Trophoblast cell (in vitro differentiated cells and primary cell): Measurements from ENCODE around the gene FAM24A.

ENCODE experiments used
- DNase-seq, 2 donors: peaks; one replicate each; pipeline ENCODE4 v3.0.0-alpha.2; 2016
- H2AFZ ChIP-seq: 2 replicates; pipeline ENCODE4 v1.6.1; 2013; ENCODE audit warnings: low read length, moderate library complexity, mild to moderate bottlenecking; ENCODE audit not compliant: insufficient read depth, poor library complexity
- H2AK5ac ChIP-seq: 2 replicates; pipeline ENCODE4 v1.6.1; 2013; ENCODE audit warnings: mild to moderate bottlenecking, low read length
- H2BK120ac ChIP-seq: 2 replicates; pipeline ENCODE4 v1.6.1; 2013; ENCODE audit warnings: low read length, mild to moderate bottlenecking, moderate library complexity; ENCODE audit not compliant: insufficient read depth, poor library complexity
- H2BK12ac ChIP-seq: 2 replicates; pipeline ENCODE4 v1.6.1; 2013; ENCODE audit warnings: mild to moderate bottlenecking, low read length, moderate library complexity
- H2BK5ac ChIP-seq: 2 replicates; pipeline ENCODE4 v1.6.1; 2013; ENCODE audit warnings: low read length, low read depth, moderate library complexity, mild to moderate bottlenecking; ENCODE audit not compliant: poor library complexity
- H3K14ac ChIP-seq: 2 replicates; pipeline ENCODE4 v1.6.1; 2013; ENCODE audit warnings: mild to moderate bottlenecking, low read length
- H3K18ac ChIP-seq: 2 replicates; pipeline ENCODE4 v1.6.1; 2013; ENCODE audit warnings: mild to moderate bottlenecking, low read length
- H3K23ac ChIP-seq: 2 replicates; pipeline ENCODE4 v1.6.1; 2013; ENCODE audit warnings: low read length
- H3K27ac ChIP-seq: 2 replicates; pipeline ENCODE4 v1.5.1; 2013; ENCODE audit warnings: low read depth, mild to moderate bottlenecking, inconsistent platforms, low read length, moderate library complexity
- H3K27me3 ChIP-seq: 2 replicates; pipeline ENCODE4 v1.6.1; 2013; ENCODE audit warnings: inconsistent platforms, mild to moderate bottlenecking, low read length, moderate library complexity; ENCODE audit not compliant: insufficient read depth
- H3K36me3 ChIP-seq, 2 experiments: 1 replicate in 1 of 2; 2 replicates in 1 of 2; pipeline ENCODE4 v1.6.1; 2013; ENCODE audit warnings: low read length in 2 of 2, mild to moderate bottlenecking in 2 of 2, moderate library complexity in 1 of 2; ENCODE audit not compliant: insufficient read depth in 2 of 2, control insufficient read depth in 1 of 2
- H3K4ac ChIP-seq: 2 replicates; pipeline ENCODE4 v1.6.1; 2013; ENCODE audit warnings: low read depth, mild to moderate bottlenecking, low read length, moderate library complexity
- H3K4me1 ChIP-seq, 2 experiments: 1 replicate in 1 of 2; 2 replicates in 1 of 2; pipeline ENCODE4 v1.6.1; 2013; ENCODE audit warnings: low read length in 2 of 2, mild to moderate bottlenecking in 2 of 2, moderate library complexity in 1 of 2; ENCODE audit not compliant: insufficient read depth in 2 of 2, control insufficient read depth in 1 of 2
- H3K4me2 ChIP-seq: 2 replicates; pipeline ENCODE4 v1.6.1; 2013; ENCODE audit warnings: inconsistent platforms, mild to moderate bottlenecking, low read length, moderate library complexity
- H3K4me3 ChIP-seq: 2 replicates; pipeline ENCODE4 v1.5.1; 2013; ENCODE audit warnings: mild to moderate bottlenecking, low read depth, low read length, inconsistent platforms
- H3K79me1 ChIP-seq: one replicate; pipeline ENCODE4 v1.6.1; 2013; ENCODE audit warnings: low read length
- H3K79me2 ChIP-seq: 2 replicates; pipeline ENCODE4 v1.6.1; 2013; ENCODE audit warnings: low read length, mild to moderate bottlenecking; ENCODE audit not compliant: control insufficient read depth, insufficient read depth, poor library complexity
- H3K9ac ChIP-seq: 2 replicates; pipeline ENCODE4 v1.6.1; 2013; ENCODE audit warnings: mild to moderate bottlenecking, low read length
- H3K9me3 ChIP-seq: 2 replicates; pipeline ENCODE4 v1.6.1; 2013; ENCODE audit warnings: low read depth, mild to moderate bottlenecking, control low read depth, inconsistent platforms, low read length; ENCODE audit not compliant: insufficient read depth
- H4K12ac ChIP-seq: 2 replicates; pipeline ENCODE4 v1.6.1; 2013; ENCODE audit warnings: low read depth, mild to moderate bottlenecking, low read length, moderate library complexity
- H4K8ac ChIP-seq: 2 replicates; pipeline ENCODE4 v1.6.1; 2013; ENCODE audit warnings: low read depth, mild to moderate bottlenecking, low read length, moderate library complexity
- H4K91ac ChIP-seq: one replicate; pipeline ENCODE4 v1.6.1; 2013; ENCODE audit warnings: low read depth, mild to moderate bottlenecking, low read length, moderate library complexity
- WGBS: extraction: QIAGEN DNeasy Blood & Tissue Kit; methylation state at CpG from one replicate; pipeline ENCODE4 v1.1.7; 2013; ENCODE audit warnings: missing lambda C conversion rate; ENCODE audit not compliant: insufficient read length, insufficient coverage; ENCODE audit errors: extremely low coverage; 5-methylcytosine and 5-hydroxymethylcytosine counted together

The FAM24A gene

GRCh38 chr10:122931088-122931906 is 20.9 kb downstream of the FAM24A start:
- Histone ChIP-seq H3K79me1 (no peaks in the 10 kb centered on the region), H2BK12ac (no peak overlapping the region), H4K8ac (no peak overlapping the region), H4K12ac (no peak overlapping the region), H3K27ac (no peak overlapping the region), H3K9me3 (no peaks in the 10 kb centered on the region), H3K4ac (no peak overlapping the region), H3K23ac (no peak overlapping the region), H3K9ac (no peak overlapping the region), H4K91ac (no peak overlapping the region), H2BK5ac (no peak overlapping the region), H2BK120ac (no peak overlapping the region), H2AK5ac (no peak overlapping the region), H3K18ac (no peak overlapping the region), H3K4me2 (no peak overlapping the region), H3K27me3 (no peaks in the 10 kb centered on the region), H3K79me2 (no peaks in the 10 kb centered on the region), H3K4me3 (no peak overlapping the region), H3K4me1 (no peaks in the 10 kb centered on the region), H2AFZ (no peak overlapping the region), H3K14ac (no peak overlapping the region), H3K36me3 (no peaks in the 10 kb centered on the region)
- no CpG with 5 or more reads among the region's 6 CpGs for WGBS
- no peak for DNase-seq

GRCh38 chr10:122939133-122939855 is 28.9 kb downstream of the FAM24A start:
- Histone ChIP-seq H3K4me3 (no peak overlapping the region), H2AK5ac (no peak overlapping the region), H3K9ac (no peak overlapping the region), H3K9me3 (no peaks in the 10 kb centered on the region), H3K23ac (no peak overlapping the region), H2BK12ac (no peak overlapping the region), H4K8ac (no peak overlapping the region), H2AFZ (no peak overlapping the region), H3K79me1 (no peaks in the 10 kb centered on the region), H3K4me2 (no peak overlapping the region), H3K4me1 (no peaks in the 10 kb centered on the region), H2BK5ac (no peak overlapping the region), H3K36me3 (peaks cover 0 to 1% of the 10 kb centered on the region in 2 experiments), H2BK120ac (no peak overlapping the region), H4K12ac (no peak overlapping the region), H3K4ac (no peak overlapping the region), H3K79me2 (no peaks in the 10 kb centered on the region), H4K91ac (no peak overlapping the region), H3K27ac (no peak overlapping the region), H3K14ac (no peak overlapping the region), H3K18ac (no peak overlapping the region), H3K27me3 (no peaks in the 10 kb centered on the region)
- no CpG with 5 or more reads among the region's 1 CpG for WGBS
- DNase-seq = no peak

- Histone ChIP-seq H3K79me2 (no peaks in the 10 kb centered on the region), H3K9me3 (no peaks in the 10 kb centered on the region), H4K8ac (no peak overlapping the region), H3K23ac (no peak overlapping the region), H3K9ac (no peak overlapping the region), H3K4me3 (no peak overlapping the region), H3K4ac (no peak overlapping the region), H3K18ac (no peak overlapping the region), H3K4me2 (no peak overlapping the region), H4K12ac (no peak overlapping the region), H2BK12ac (no peak overlapping the region), H2BK5ac (no peak overlapping the region), H3K27ac (no peak overlapping the region), H2BK120ac (no peak overlapping the region), H3K36me3 (peaks cover 0 to 1% of the 10 kb centered on the region in 2 experiments), H4K91ac (no peak overlapping the region), H3K4me1 (no peaks in the 10 kb centered on the region), H2AK5ac (no peak overlapping the region), H2AFZ (no peak overlapping the region), H3K79me1 (no peaks in the 10 kb centered on the region), H3K27me3 (no peaks in the 10 kb centered on the region), H3K14ac (no peak overlapping the region)
- no CpG with 5 or more reads among the region's 1 CpG for WGBS
- DNase-seq = no peak
Observed at GRCh38 chr10:122939856-122940543, 29.6 kb downstream of the FAM24A start.

GRCh38 chr10:122949296-122949695 is 38.9 kb downstream of the FAM24A start:
- no peak overlapping the region for H2BK5ac ChIP-seq
- H3K4me1 ChIP-seq = peaks cover 0 to under 1% of the 10 kb centered on the region in 2 experiments
- no peak overlapping the region for H2BK120ac ChIP-seq
- no peak overlapping the region for H3K14ac ChIP-seq
- H4K12ac ChIP-seq = no peak overlapping the region
- no peak overlapping the region for H3K18ac ChIP-seq
- no peaks in the 10 kb centered on the region for H3K27me3 ChIP-seq
- H3K4me3 ChIP-seq = no peak overlapping the region
- no peak overlapping the region for H2BK12ac ChIP-seq
- no peak overlapping the region for H3K4ac ChIP-seq
- DNase-seq = no peak
- peaks cover 4% of the 10 kb centered on the region for H3K79me1 ChIP-seq
- no peak overlapping the region for H3K27ac ChIP-seq
- no peak overlapping the region for H4K8ac ChIP-seq
- H3K4me2 ChIP-seq = no peak overlapping the region
- H2AK5ac ChIP-seq = no peak overlapping the region
- H2AFZ ChIP-seq = no peak overlapping the region
- peaks cover 3% of the 10 kb centered on the region for H3K79me2 ChIP-seq
- H3K9ac ChIP-seq = no peak overlapping the region
- H3K36me3 ChIP-seq = peaks cover 0 to 2% of the 10 kb centered on the region in 2 experiments
- no peak overlapping the region for H3K23ac ChIP-seq
- no CpG with 5 or more reads among the region's 3 CpGs for WGBS
- peaks cover under 1% of the 10 kb centered on the region for H3K9me3 ChIP-seq
- no peak overlapping the region for H4K91ac ChIP-seq
